GM21529 (cell line): ENCODE data around the gene RPTOR.
A peak's percentile ranks its signal among the peaks of the same experiment; 100 is the strongest.
"Not testable (repeated sequence)": the region's sequence is repeated elsewhere in the genome, so short reads cannot be mapped to it uniquely, and the experiment has no call there.

Experiments
- ATAC-seq: cut with Tn5 transposase; IDR thresholded peaks from one replicate; pipeline ENCODE4 v1.9.1; 2021; ENCODE audit not compliant: unreplicated experiment

The RPTOR gene

GRCh38 chr17:80872501-80873306 lies 328.1 kb downstream of the RPTOR start:
- ATAC-seq, result no peak

GRCh38 chr17:80873307-80873951 lies 328.8 kb downstream of the RPTOR start:
- ATAC-seq, result no peak

GRCh38 chr17:80874866-80875445 lies 330.3 kb downstream of the RPTOR start:
- no peak for ATAC-seq

- not testable (repeated sequence) for ATAC-seq
Observed at GRCh38 chr17:80875480-80875995, 330.9 kb downstream of the RPTOR start.

- ATAC-seq, result not testable (repeated sequence)
Observed at GRCh38 chr17:80876456-80876949, 331.9 kb downstream of the RPTOR start.

- ATAC-seq, result peak; percentile 75
Observed at GRCh38 chr17:80876950-80877728, 332.5 kb downstream of the RPTOR start.

GRCh38 chr17:80877729-80878303 lies 333.2 kb downstream of the RPTOR start:
- ATAC-seq, result peak; percentile 9

- no peak for ATAC-seq
Observed at GRCh38 chr17:80878876-80879722, 334.5 kb downstream of the RPTOR start.

GRCh38 chr17:80879723-80880647 lies 335.3 kb downstream of the RPTOR start:
- ATAC-seq, result no peak

GRCh38 chr17:80880648-80880985 lies 336.0 kb downstream of the RPTOR start:
- ATAC-seq, result no peak

GRCh38 chr17:80881306-80881705 lies 336.7 kb downstream of the RPTOR start:
- no peak for ATAC-seq

GRCh38 chr17:80882323-80882722 lies 337.7 kb downstream of the RPTOR start:
- ATAC-seq, result no peak

- no peak for ATAC-seq
Observed at GRCh38 chr17:80882926-80883685, 338.5 kb downstream of the RPTOR start.

GRCh38 chr17:80883831-80884735 lies 339.4 kb downstream of the RPTOR start:
- no peak for ATAC-seq

GRCh38 chr17:80884811-80885210 lies 340.2 kb downstream of the RPTOR start:
- ATAC-seq, result no peak

- no peak for ATAC-seq
Observed at GRCh38 chr17:80885947-80886582, 341.4 kb downstream of the RPTOR start.
